Upper lobe of left lung (tissue), 4 donors: ENCODE results near the gene KITLG.

ENCODE experiments used
- EP300 ChIP-seq, 4 donors: sonication (generic); formaldehyde crosslinking; IDR thresholded peaks; one replicate each; pipeline ENCODE4 v1.5.1; 2017; ENCODE audit warnings: antibody characterized with exemption in 4 of 4, control low read depth in 2 of 4
- POLR2A ChIP-seq, 4 donors: fragments of 450-650 bp; IDR thresholded peaks; one replicate each; pipeline ENCODE4 v1.5.1; 2016 to 2017; ENCODE audit warnings: antibody characterized with exemption in 4 of 4, mild to moderate bottlenecking in 2 of 4
- TF ChIP-seq, protein P1 (sequence below), 6 experiments: fragments of 450-650 bp in 4 of 6; fragments of 200-600 bp in 2 of 6; sonication (generic) in 2 of 6; IDR thresholded peaks; one replicate each; pipeline ENCODE4 v1.5.1; 2016 to 2019; ENCODE audit warnings: antibody characterized with exemption in 6 of 6

DNA sequence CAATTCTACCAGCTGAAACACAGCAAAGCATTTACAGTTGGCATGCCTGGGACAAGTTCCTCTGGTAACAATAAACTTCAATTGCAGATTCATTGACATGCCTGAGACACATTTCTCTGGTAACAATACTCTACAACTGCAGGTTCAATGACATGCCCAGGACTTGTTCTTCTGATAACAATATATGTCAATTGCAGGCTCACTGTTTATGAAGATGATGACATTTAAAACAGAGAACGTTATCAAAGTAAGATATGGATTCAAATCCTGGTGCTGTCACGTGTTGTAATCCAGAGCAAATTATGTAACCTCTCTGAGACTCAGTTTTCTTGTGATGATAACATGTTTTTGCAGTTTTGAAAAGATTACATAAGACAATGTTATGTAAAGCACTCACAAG is 20.5 kb downstream of the KITLG start:
- TF ChIP-seq, protein P1, sequence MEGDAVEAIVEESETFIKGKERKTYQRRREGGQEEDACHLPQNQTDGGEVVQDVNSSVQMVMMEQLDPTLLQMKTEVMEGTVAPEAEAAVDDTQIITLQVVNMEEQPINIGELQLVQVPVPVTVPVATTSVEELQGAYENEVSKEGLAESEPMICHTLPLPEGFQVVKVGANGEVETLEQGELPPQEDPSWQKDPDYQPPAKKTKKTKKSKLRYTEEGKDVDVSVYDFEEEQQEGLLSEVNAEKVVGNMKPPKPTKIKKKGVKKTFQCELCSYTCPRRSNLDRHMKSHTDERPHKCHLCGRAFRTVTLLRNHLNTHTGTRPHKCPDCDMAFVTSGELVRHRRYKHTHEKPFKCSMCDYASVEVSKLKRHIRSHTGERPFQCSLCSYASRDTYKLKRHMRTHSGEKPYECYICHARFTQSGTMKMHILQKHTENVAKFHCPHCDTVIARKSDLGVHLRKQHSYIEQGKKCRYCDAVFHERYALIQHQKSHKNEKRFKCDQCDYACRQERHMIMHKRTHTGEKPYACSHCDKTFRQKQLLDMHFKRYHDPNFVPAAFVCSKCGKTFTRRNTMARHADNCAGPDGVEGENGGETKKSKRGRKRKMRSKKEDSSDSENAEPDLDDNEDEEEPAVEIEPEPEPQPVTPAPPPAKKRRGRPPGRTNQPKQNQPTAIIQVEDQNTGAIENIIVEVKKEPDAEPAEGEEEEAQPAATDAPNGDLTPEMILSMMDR (IDR thresholded peaks at IDR 0.05): no peak
- TF ChIP-seq EP300 (IDR thresholded peaks at IDR 0.05): no peak
- TF ChIP-seq POLR2A (IDR thresholded peaks at IDR 0.05): no peak
